ENCODE measurements around the gene MELTF.

- TF ChIP-seq CTCF (IDR thresholded peaks at IDR 0.05) (no peak), POLR2A (IDR thresholded peaks at IDR 0.05) (no peak)
These were observed 6.2 kb downstream of the MELTF start for GRCh38 chr3:197023241-197023997.

Data from uterus (tissue), 2 donors.